ENCODE results near the gene TAF7.

GRCh38 chr5:141356133-141356532, 35.5 kb upstream of the TAF7 start:
- no peak for TF ChIP-seq CTCF (IDR thresholded peaks at IDR 0.05)
- TF ChIP-seq ZFX (IDR thresholded peaks at IDR 0.05; ENCODE audit: borderline replicate concordance) = no peak
